NCI-H2227 (cell line): ENCODE data around the gene OR4D11.
"Not testable (repeated sequence)": the region's sequence is repeated elsewhere in the genome, so short reads cannot be mapped to it uniquely, and the experiment has no call there.

Source experiments
- DNase-seq: peaks from one replicate; lab custom pipeline; 2025; ENCODE audit not compliant: unreplicated experiment; lab: John Stamatoyannopoulos, UW

Gene OR4D11

DNA sequence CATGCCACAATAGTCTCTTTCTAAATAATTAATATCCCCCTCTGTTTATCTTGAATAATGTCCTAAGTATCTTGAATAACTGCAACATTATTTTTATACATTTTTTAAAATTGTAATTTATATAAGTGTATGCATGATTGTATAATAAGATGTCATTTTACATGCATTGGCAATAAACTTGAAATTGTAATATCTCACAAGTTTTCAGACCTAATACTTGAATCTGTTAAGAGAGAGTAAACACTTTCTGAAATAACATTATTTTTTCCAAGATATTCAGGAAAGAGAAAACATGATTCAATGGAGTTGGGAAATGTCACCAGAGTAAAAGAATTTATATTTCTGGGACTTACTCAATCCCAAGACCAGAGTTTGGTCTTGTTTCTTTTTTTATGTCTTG lies at the start of gene OR4D11:
Gene OR4D11, plus strand, starts transcription at position 301 of the 400 bp plus-strand sequence. Its CDS starts 0 bp downstream, at position 301.
- no peak for DNase-seq

DNA sequence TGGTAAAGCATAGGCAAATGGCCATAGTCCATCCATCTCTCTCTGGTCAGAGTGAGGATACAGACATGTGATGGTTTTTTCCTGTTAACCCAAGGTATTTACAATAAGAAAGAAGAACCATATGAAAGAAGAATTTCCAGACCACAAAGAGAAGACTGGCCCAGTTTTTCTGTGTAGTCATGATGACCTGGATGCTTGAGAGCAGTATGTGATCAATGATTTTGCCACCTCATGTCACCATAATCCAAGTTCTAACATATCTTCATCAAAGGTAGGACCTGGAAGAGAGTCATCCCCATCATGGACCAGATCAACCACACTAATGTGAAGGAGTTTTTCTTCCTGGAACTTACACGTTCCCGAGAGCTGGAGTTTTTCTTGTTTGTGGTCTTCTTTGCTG lies 46.7 kb upstream of the OR4D11 start, which contains the start of gene OR4D6:
Gene OR4D6, plus strand, starts transcription at position 301 of the 400 bp plus-strand sequence. Its CDS starts 0 bp downstream, at position 301.
- DNase-seq, result no peak

DNA sequence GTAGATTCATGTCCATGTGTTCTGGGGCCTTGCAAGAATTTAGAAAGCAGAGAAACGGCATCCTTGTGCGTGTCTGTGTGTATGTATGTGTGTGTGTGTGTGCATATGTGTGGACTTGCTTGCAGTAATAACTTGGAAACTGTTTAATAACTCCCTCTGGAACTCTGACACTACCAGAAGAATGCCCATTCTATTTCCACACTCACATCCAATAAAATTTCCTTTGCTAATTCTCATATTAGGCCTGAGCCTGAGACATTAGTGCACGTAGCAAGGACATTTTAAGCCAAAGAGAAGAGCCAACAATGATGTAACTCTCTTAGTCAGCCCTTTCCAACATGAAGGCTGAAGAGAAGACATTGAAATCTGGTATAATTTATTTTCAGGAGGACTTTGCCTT lies 43.5 kb upstream of the OR4D11 start:
- no peak for DNase-seq

DNA sequence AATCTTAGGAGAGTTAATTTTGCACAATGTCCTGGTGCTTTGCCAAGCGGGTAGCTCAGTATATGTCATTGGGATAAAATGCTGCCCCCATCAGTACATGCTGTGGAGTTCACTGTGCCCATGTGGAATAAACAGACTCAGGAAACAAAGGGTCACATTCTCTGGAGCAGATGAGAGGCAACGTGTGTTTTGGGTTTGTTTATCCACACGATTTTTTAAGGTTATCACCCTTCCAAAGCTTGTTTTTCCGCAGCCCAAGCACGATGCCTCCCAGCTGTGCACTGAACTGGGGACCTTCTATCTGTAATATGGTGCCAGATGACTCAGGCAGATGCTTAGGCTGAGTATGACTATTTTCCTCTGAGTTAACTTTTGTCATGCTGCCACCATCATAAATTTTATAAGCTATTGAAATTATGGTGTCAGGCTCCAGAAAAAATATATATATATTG lies 40.2 kb upstream of the OR4D11 start:
- DNase-seq, result no peak

DNA sequence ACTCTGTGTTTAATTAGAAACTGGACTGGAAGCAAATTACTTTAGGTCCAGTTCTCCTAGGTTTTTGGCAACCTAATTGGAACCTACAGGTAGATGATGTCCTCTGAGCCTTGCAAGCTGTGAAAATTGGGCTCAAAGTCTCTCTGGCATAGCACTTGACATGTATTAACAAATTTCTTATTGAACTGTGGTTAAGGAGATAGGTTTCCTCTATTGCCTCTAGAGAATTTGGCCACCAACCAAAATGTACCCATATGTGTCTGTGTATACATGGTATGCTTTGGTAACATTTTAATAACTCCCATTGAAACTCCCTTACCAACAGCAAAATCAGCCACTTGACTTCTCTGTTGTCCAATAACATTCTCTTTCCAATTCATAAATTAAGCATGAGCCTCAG lies 30.4 kb upstream of the OR4D11 start, which contains the start of gene OR4D10:
Gene OR4D10, plus strand, starts transcription at position 301 of the 400 bp plus-strand sequence. CDS start 4,115 bp downstream, outside the sequence.
- no peak for DNase-seq

DNA sequence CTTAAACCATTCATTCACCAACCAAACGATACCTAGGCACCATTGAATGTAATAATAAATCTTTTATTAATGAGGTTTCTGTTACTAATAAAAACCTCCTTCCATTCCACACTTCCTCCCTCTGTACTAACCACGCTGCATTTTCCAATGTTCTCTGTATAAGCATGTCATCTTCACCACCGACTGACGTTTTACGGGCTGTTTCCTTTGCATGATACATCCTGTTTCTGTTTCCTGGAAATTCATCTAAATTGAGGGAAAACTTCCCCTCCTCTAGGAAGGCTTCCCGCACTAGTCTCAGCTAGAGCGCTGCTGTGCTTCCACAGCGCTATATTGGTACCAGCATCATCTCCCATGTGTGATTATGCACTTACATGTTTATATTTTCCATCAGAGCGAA lies 28.2 kb upstream of the OR4D11 start:
- no peak for DNase-seq

DNA sequence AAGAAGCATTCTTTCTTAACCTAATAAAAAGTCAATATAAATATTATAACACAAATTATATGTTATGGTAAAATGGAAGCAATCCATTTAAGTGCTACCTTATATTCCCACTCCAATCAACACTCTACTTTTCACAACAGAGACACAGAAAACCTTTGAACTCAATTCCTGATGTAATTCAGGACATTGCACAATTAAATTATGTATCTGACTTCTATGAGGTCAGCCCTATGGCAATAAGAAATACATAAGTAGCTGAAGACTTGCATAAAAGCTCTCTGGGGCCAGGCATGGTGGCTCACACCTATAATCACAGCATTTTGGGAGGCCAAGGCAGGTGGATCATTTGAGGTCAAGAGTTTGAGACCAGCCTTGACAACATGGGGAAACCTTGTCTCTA lies 23.5 kb upstream of the OR4D11 start:
- DNase-seq, result no peak

DNA sequence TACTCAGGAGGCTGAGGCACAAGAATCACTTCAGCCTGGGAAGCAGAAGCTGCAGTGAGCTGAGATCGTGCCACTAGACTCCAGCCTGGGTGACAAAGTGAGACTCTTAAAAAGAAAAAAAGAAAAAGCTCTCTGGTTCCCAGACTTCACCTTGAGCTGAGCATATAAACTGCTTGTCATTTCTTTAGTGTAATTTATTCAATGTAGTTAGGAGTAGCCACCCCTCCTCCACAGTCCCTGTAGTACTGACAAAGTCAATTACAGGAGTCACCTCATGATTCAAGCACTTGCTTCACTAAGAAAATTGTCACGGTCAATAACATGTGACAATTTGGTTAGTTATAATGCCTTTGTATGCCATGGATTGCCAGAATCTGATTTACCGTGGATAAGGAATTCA lies 23.0 kb upstream of the OR4D11 start:
- DNase-seq, result no peak

DNA sequence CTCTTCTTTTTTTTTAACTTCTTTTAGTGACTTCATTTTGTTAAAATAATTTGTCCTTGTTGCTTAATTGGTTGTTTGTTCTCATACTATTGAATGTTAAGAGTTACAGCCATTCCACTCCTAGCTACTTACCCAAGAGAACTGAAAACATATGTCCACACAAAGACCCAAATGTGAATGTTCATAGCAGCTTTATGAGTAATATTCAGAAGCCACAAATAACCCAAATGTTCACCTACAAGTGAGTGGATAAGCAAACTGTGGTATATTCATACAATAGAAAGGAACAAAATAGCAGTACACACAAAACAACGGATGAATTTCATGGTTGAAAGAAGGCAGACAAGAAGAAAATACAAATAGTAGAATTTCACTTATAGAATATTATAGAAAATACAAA lies 1.4 kb upstream of the OR4D11 start:
- DNase-seq, result no peak

DNA sequence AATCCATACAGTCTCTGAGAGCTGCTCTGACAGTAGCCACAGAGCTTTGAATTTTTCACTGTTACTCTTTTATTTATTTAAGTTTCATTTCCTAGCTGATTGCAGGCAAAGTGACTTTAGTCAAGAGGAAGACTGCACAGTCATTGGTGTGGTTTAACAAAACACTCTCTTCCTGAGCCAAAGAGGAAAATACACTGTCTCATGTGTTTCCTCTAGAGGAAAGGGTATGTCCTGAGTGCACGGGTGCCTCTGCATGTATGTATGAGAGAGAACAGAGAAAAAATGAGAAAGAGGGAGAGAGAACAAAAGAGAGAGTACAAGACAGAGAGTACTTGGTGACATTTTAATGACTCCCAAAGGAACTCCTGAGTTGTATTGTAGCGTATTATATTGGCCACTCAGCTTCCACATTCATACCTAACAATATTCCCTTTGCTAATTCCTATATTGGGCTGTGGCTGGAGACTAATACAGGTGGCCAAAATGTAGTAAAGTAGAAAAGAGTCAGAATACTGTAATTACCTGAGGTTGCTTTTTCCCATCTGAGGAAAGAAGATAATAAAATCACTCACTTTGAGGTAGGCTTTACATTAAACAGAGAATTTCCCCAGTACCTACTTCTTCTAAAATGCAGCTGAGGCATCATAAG lies 7.7 kb downstream of the OR4D11 start, which contains the start of gene OR4D9:
Gene OR4D9, plus strand, starts transcription at position 599 of the 649 bp plus-strand sequence. CDS start 3,374 bp downstream, outside the sequence.
- no peak for DNase-seq

DNA sequence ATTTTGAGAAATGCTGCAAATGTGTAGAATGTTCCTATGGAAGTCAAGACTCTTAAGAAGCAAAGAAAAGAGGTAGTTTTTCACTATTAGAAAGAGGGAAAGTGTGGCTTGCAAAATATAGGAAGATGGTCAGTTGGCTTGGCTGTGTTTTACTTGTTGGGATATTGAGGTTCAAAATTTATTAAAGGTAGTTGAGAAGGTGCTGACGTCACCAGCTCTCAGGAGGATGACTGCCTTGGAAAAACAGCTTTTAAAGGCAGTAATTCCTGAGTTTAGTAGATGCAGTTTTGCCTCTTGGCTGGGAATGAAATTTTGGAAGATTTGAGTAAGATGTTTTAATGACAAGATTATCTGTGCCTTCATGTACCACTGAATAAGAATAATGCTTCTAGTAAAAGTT lies 8.3 kb downstream of the OR4D11 start:
- DNase-seq, result no peak

DNA sequence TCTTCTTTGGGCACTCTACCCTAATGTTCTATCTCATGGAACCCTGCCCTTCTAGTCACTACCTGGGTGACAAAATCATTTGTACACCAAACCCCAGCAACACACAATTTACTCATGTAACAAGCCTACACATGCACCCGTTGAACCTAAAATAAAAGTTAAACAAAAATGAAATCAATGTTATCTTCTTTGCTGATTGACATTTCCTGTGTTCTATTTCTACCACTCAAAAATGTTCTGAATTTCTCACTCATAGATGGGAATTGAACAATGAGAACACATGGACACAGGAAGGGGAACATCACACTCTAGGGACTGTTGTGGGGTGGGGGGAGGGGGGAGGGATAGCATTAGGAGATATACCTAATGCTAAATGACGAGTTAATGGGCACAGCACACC lies 16.8 kb downstream of the OR4D11 start:
- DNase-seq, result not testable (repeated sequence)

DNA sequence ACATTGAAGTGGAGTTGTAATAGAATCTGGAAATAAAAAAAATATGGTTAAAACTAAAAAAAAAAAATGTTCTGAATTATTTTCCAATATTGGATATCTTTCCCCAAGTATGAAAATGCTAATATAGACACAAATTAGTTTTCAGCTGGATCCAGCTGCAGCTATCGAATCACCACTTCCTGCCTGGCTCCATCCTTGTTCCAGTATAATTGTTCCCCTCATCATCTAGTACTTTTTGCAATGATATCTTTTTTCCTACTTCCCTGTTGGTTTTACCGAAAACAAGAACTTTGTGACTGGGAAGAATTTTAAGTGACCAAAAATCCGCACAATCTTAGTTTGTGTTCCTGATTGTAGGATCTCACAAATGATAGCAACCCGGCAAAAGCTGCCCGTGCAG lies 17.4 kb downstream of the OR4D11 start:
- no peak for DNase-seq

DNA sequence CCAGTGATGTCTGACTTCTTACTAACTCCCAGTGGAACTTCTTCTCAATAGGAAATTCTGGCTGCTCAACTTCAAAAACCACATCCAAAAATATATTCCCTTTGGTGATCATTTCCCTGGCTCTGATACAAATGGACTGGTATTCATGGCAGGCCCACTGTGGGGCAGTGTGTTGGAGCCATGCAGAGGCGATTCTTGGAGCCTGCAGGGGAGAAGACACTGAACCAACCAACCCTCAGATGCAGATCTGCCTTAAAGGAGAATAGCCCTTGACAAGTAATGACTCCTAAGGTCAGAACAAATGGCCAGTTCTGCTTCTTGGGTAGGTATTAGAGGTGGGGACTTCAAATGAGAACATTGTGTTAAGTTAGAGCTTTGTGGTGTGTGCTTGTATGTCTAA lies 20.2 kb downstream of the OR4D11 start:
- no peak for DNase-seq

DNA sequence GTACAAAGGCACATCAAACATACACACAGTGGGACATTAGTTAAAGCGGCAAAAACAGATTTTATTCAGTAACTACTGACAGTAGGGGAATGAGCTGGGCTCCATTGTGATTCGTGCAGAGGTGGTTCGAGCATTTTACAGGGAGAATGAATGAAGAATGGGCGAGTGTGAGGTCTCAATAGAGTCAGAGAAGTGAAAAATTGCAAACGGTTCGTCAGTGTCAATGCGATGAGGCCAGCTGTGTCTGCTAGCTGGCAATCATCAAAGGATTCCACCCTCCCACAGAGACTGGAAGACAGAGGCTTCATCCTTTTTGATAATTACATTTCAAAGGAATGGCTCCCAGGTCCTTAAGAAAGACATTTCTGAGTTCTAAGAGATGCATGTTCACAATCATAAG lies 25.3 kb downstream of the OR4D11 start:
- peak; percentile 42 for DNase-seq

DNA sequence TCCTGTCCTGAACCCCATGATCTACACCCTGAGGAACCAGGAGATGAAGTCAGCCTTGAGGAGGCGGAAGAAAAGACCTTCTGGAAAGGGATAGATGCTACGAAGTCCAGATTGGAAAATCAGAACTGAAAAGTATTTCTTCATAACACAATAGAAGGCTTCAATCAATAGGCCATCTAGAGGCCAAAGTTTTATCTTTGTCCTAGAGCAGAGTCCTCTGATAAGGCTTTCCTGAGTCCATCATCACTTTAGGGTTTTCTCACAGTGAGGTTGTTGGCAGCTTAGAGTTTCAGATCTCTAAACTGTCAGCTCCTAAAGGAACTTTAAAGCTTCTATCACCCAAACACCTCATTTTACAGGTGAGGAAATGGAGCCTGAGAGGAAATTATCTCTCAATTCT lies 29.2 kb downstream of the OR4D11 start:
- DNase-seq, result no peak

DNA sequence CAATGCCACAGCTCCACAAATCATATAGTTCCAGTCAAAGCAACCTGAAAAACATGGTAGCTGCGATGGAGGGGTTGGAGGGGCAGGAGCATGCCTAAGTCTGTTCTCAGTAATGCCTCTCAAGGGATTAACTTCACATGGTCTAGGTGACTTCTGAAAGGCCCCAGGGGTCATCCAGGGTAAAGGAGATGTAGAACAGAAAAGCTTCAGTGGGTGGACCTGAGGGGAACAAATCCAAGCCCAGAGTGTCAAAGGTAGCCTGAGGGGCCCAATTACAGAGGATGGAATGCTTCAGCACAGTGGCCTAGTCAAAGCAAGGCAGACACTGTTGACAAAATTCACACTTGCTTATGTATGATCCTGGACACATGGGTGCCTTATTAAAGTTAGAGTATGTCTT lies 31.3 kb downstream of the OR4D11 start:
- DNase-seq, result no peak

DNA sequence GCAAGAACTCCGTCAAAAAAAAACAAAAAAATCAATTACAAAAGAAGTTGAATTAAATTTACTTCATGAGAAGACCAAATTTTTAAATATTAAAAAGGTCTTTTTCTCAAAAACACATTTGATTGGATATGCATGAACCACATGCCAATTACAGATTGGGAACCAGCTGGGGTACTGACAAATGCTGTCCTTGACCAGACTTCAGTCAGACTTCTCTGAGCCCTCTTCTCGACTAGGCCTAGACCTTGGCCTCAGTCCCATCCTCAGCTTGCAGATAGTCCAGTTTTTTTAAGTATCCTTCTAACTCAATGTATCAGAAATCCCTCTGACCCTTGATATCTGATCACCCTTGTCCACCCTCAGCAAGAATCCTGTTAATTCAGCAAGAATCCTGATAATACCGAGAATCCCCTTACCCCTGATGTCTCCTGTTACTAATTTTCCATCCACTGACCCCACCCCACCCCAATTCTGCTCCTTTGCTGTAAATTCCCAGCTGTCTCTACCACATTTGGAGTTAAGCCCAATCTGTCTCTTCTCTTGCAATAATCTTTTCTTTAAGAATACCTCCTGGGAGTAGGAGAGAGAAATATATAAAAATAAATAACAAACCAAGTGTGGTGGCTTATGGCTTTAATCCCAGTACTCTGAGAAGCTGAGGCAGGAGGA lies 38.9 kb downstream of the OR4D11 start:
- DNase-seq, result no peak

DNA sequence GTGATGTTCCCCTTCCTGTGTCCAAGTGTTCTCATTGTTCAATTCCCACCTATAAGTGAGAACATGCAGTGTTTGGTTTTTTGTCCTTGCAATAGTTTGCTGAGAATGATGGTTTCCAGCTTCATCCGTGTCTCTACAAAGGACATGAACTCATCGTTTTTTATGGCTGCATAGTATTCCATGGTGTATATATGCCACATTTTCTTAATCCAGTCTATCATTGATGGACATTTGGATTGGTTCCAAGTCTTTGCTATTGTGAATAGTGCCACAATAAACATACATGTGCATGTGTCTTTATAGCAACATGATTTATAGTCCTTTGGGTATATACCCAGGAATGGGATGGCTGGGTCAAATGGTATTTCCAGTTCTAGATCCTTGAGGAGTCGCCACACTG lies 40.3 kb downstream of the OR4D11 start:
- not testable (repeated sequence) for DNase-seq

DNA sequence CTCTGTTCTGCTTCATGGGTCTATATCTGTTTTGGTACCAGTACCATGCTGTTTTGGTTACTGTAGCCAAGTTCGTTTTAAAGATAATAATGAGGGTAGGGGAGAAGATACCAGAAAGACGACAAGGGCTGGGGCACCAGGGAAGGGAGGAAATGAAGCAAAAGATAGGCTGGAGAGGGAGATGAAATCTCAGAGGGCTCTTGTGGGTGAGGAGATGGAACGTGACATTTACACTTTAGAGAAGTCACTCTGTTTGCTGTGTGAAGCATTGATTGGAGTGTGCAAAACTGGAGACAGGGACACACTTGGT lies 41.4 kb downstream of the OR4D11 start:
- DNase-seq, result no peak

DNA sequence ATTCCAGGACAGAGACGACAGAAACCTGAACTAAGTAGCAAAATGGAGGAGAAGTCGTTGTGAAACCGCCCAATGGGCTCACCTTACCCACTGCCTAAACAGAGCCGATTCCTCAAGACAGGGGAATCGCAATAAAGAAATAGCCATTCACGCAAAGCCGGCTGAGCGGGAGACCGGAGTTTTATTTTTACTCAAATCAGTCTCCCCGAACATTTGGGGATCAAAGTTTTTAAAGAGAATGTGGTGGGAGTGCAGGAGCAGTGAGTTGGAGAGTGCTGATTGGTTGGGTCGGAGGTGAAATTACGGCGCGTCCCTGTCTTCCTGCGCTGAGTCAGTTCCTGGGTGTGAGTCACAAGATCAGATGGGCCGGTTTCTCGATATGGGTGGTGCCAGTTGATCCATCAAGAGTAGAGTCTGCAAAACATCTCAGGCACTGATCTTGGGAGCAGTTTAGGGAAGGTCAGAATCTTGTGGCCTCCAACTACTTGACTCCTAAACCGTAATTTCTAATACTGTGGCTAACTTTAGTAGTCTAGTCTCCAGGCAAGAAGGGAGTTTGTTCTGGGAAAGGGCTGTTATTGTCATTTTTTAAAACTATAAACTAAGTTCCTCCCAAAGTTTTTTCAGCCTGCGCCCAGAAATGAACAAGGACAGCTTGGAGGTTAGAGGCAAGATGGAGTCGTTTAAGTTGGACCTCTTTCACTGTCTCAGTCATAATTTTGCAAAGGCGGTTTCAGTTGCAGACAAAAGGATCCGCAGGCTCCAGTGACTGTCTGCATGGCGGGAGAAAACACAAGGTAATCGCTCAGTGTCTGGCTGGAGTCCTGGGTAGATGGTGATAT lies 42.0 kb downstream of the OR4D11 start:
- no peak for DNase-seq
